ENCODE data around the gene DHX32. TPM values are rescaled to one million over a fixed set of nuclear protein-coding genes. Genes with fewer than 3 reads are reported as not detected.
A peak's percentile ranks its signal among the peaks of the same experiment; 100 is the strongest.

The DHX32 gene
- total RNA-seq, 2 experiments from 2014 or later = 0.22 to 0.27 TPM

DNA sequence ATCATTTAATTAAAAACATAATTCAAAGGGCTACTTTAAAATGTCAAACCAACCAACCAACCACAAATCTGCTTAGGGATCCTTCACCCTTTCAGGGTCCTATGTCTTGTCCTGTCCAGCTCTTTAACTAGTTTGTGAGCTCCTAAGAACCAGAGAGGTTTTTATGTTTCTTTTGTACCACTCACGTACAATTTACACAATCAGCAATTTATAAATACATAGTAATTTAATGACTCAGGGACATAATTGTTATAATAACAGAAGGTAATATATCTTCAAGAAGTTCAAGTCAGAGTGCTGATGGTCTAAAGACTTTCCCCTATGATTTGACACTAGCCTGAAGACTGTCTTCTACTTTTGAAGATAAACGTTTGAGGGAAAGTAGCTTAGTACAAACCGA is 16.0 kb downstream of the DHX32 start:
- H2AFZ ChIP-seq (ENCODE audit: low read length) = no peak overlapping the region
- no peak overlapping the region for H3K27ac ChIP-seq (ENCODE audit: low read depth, low read length, poor library complexity, severe bottlenecking)
- TF ChIP-seq EZH2phosphoT487 (IDR thresholded peaks at IDR 0.05; ENCODE audit: borderline replicate concordance, low read depth, low read length) = no peak
- TF ChIP-seq, protein P1, sequence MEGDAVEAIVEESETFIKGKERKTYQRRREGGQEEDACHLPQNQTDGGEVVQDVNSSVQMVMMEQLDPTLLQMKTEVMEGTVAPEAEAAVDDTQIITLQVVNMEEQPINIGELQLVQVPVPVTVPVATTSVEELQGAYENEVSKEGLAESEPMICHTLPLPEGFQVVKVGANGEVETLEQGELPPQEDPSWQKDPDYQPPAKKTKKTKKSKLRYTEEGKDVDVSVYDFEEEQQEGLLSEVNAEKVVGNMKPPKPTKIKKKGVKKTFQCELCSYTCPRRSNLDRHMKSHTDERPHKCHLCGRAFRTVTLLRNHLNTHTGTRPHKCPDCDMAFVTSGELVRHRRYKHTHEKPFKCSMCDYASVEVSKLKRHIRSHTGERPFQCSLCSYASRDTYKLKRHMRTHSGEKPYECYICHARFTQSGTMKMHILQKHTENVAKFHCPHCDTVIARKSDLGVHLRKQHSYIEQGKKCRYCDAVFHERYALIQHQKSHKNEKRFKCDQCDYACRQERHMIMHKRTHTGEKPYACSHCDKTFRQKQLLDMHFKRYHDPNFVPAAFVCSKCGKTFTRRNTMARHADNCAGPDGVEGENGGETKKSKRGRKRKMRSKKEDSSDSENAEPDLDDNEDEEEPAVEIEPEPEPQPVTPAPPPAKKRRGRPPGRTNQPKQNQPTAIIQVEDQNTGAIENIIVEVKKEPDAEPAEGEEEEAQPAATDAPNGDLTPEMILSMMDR (conservative IDR thresholded peaks at IDR 0.05; ENCODE audit: low read length) = no peak
- H3K4me3 ChIP-seq (ENCODE audit: low read depth, low read length, poor library complexity, severe bottlenecking) = no peak overlapping the region
- DNase-seq (ENCODE audit: low spot score) = no peak
- H3K4me2 ChIP-seq (ENCODE audit: low read length) = no peak overlapping the region
- no peaks in the 10 kb centered on the region for H3K9me2 ChIP-seq (ENCODE audit: insufficient read depth, low read length)
- H3K4me1 ChIP-seq (ENCODE audit: insufficient read depth, low read length, poor library complexity, severe bottlenecking) = no peaks in the 10 kb centered on the region
- no peaks in the 10 kb centered on the region for H3K36me3 ChIP-seq (ENCODE audit: insufficient read depth, low read length)
- no TSS peak for BruUV-seq (replicated peaks)
- no peaks in the 10 kb centered on the region for H3K9me3 ChIP-seq (ENCODE audit: low read length)
- POLR2A ChIA-PET = interaction anchor here (0.6 to 1.2 kb wide), 3 partner anchors 8 to 79 kb away, joined by 3 to 5 read pairs (median 3); no protein-coding TSS in a partner anchor
- H3K79me2 ChIP-seq (ENCODE audit: insufficient read depth, low read depth, low read length) = no peaks in the 10 kb centered on the region
- H4K20me1 ChIP-seq (ENCODE audit: insufficient read depth, low read length) = no peaks in the 10 kb centered on the region
- CTCF ChIA-PET (ENCODE audit: unreplicated experiment) = no interaction called here
- intact Hi-C loops (cut with micrococcal nuclease; ENCODE audit: unreplicated experiment) = no loop called here

DNA sequence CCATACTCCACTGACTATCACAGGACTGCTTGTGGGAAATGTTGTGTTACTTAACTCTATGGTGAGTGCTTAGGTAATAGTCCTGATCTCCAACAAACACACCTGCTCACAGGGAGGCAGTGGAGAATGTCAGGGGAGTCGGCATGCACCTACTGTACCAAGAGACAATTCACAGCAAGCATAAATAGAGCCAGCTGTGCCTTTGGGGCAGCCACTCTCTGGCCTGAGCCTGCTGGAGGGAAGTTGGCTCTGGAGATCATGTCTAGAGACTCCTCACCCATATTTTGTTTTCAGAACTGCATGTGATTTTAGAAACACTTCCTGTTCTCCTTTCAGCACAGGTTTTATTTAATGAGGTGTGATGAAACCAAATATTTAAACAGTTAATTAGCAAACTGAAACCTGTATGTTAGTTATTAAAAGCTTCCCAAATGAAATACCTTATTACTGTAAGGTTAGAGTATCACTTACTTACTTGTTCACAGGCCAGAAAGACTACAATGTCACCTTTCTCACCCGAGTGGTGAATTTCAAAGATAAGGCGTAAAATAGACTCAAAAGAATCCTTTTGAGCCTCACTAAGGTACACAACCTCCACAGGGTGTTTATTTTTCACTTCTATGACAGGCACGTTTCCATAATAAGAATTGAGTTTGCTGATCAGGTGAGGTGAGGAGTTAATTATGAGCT is 21.8 kb downstream of the DHX32 start:
- POLR2A ChIA-PET = interaction anchor here (0.7 to 1.3 kb wide), 3 partner anchors 8 to 177 kb away, joined by 3 to 5 read pairs (median 3); no protein-coding TSS in a partner anchor
- Histone ChIP-seq H3K79me2 (ENCODE audit: insufficient read depth, low read depth, low read length) (no peaks in the 10 kb centered on the region), H2AFZ (ENCODE audit: low read length) (peak overlapping the region; percentile 30; the same call in 1 of the 2 replicates), H3K36me3 (ENCODE audit: insufficient read depth, low read length) (no peaks in the 10 kb centered on the region), H3K4me2 (ENCODE audit: low read length) (no peak overlapping the region), H3K4me1 (ENCODE audit: insufficient read depth, low read length, poor library complexity, severe bottlenecking) (peaks cover 9% of the 10 kb centered on the region), H3K4me3 (ENCODE audit: low read depth, low read length, poor library complexity, severe bottlenecking) (no peak overlapping the region), H4K20me1 (ENCODE audit: insufficient read depth, low read length) (no peaks in the 10 kb centered on the region), H3K9me3 (ENCODE audit: low read length) (no peaks in the 10 kb centered on the region), H3K9me2 (ENCODE audit: insufficient read depth, low read length) (no peaks in the 10 kb centered on the region), H3K27ac (ENCODE audit: low read depth, low read length, poor library complexity, severe bottlenecking) (no peak overlapping the region)
- intact Hi-C loops (cut with micrococcal nuclease; ENCODE audit: unreplicated experiment) = no loop called here
- CTCF ChIA-PET (ENCODE audit: unreplicated experiment) = no interaction called here
- BruUV-seq (replicated peaks) = no TSS peak
- DNase-seq (ENCODE audit: low spot score) = peak; percentile 19
- TF ChIP-seq, protein P1 (conservative IDR thresholded peaks at IDR 0.05; ENCODE audit: low read length) = no peak
- TF ChIP-seq EZH2phosphoT487 (IDR thresholded peaks at IDR 0.05; ENCODE audit: borderline replicate concordance, low read depth, low read length) = no peak

DNA sequence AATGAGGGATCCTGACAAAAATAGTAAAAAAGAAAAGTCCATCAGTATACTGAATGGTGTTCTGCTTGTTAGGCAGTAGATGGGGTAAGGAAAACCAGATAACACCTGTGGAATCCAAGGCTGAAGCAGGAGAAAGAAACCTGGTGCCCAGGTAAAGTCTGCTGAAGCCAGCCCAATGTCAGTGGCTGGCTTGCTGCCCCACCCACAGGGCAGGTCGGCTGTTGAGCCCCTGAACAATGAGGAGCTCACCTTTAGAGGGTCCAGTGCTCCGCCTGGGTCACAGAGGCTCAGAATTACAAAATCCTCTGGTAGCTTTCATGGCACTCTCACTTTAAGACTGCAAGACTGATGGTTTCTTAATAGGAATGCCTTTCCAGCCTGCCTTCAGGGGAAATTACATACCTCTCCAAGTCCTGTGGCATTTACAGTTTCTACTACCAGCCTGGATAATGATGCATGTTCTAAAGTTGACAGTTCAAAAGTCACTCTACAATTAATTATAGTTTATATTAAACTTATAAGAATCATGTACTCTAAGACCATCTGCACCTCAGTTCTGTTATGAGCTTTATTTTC is 23.8 kb downstream of the DHX32 start:
- TF ChIP-seq EZH2phosphoT487 (IDR thresholded peaks at IDR 0.05; ENCODE audit: borderline replicate concordance, low read depth, low read length) = no peak
- TF ChIP-seq, protein P1 (conservative IDR thresholded peaks at IDR 0.05; ENCODE audit: low read length) = no peak
- Histone ChIP-seq H3K4me3 (ENCODE audit: low read depth, low read length, poor library complexity, severe bottlenecking) (no peak overlapping the region), H3K4me2 (ENCODE audit: low read length) (no peak overlapping the region), H3K79me2 (ENCODE audit: insufficient read depth, low read depth, low read length) (no peaks in the 10 kb centered on the region), H2AFZ (ENCODE audit: low read length) (no peak overlapping the region), H4K20me1 (ENCODE audit: insufficient read depth, low read length) (no peaks in the 10 kb centered on the region), H3K36me3 (ENCODE audit: insufficient read depth, low read length) (no peaks in the 10 kb centered on the region), H3K9me3 (ENCODE audit: low read length) (no peaks in the 10 kb centered on the region), H3K9me2 (ENCODE audit: insufficient read depth, low read length) (no peaks in the 10 kb centered on the region), H3K4me1 (ENCODE audit: insufficient read depth, low read length, poor library complexity, severe bottlenecking) (peaks cover 9% of the 10 kb centered on the region), H3K27ac (ENCODE audit: low read depth, low read length, poor library complexity, severe bottlenecking) (no peak overlapping the region)
- no peak for DNase-seq (ENCODE audit: low spot score)
- ChIA-PET POLR2A (interaction anchor here (0.7 to 1.0 kb wide), 4 partner anchors 8 to 336 kb away, joined by 3 to 5 read pairs (median 4); no protein-coding TSS in a partner anchor), CTCF (ENCODE audit: unreplicated experiment) (no interaction called here)
- BruUV-seq (replicated peaks) = no TSS peak
- intact Hi-C loops (cut with micrococcal nuclease; ENCODE audit: unreplicated experiment) = no loop called here

Data from OCI-LY7 (cell line).